Right forelimb (tissue), 1 donor: Measurements from ENCODE around the gene IGHMBP2.

Source experiments
- DNase-seq: peaks from one replicate; pipeline ENCODE4 v3.0.0-alpha.2; 2018

Gene IGHMBP2

GRCh38 chr11:68965901-68966853 lies 62.5 kb downstream of the IGHMBP2 start:
- DNase-seq, result peak; percentile 73

- DNase-seq, result peak; percentile 21
Measured at GRCh38 chr11:68966894-68967780, 63.4 kb downstream of the IGHMBP2 start.

DNA sequence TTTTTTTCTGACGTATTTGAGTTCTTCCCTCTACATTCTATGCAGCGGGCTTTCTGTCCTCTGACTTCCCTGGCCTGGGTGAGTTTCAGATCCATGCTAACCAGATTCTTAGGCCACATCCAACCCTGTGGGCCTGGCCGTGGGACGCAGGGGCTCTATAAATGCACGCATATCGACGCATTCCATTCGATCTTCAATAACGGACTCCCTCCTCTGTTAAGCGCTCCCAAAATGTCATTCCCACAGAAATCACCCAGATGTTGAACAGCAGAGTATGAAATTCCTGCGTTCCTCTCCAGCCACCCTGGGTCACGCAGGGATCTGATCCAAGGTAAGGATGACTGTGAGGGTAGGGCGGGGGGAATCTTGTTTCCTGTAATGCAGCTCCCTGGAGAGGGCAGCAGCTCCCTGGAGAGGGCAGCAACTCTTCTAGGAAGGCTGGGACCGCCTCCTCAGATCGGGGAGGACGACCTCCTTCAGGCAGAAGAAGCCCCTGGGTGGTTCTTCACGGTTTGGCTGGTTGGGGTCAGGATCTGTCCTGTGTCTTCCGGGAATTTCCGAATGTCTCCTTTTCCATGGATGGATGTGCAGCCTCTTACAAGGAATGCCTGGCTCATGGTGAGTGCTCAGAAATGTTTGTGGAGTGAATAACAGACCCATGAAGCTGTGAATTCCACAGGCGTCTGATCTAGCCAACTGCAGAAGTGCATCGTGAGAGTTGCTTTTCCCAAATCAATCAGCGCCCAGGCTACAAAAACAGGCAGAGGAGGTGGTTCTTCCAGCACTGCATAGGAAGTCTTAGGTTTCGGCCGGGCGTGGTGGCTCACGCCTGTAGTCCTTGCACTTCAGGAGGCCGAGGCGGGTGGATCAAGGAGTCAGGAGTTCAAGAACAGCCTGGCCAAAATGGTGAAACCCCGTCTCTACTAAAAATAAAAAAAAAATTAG lies 64.9 kb downstream of the IGHMBP2 start:
- DNase-seq, result peak; percentile 37

GRCh38 chr11:68969386-68969785 lies 65.7 kb downstream of the IGHMBP2 start:
- DNase-seq, result peak; percentile 37

DNA sequence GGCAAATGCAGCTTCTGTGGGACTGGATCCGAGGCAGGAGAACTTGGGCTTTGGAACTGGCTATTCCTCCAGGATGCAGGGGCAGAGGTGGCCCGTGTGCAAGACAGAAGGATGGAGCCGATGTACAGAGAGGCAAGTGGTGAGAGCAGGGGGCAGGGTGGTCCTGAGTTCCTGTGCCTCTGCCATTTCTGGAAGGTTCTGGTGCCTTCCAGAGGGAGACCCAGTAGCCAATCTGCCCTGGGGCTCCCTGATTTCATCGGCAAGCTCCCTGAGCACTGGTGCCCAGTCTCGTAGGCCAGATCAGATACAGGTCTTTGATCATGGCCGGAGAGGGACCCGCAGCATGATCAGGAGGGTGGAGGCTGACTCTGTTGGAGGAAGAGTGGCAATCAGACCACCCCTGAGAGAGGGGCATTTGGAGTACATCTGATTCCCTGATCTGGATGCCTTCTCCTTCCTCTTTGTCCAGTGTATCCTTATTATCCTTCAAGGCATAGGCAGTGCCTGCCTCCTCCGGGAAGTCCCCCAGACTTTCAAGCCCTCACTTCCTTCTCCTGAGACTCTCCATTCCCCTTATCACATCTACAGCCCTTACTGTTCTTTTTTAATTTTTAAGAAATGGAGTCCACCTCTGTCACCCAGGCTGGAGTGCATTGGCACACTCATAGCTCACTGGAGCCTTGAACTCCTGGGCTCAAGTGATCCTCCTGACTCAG lies 67.4 kb downstream of the IGHMBP2 start:
- DNase-seq, result peak; percentile 2

DNA sequence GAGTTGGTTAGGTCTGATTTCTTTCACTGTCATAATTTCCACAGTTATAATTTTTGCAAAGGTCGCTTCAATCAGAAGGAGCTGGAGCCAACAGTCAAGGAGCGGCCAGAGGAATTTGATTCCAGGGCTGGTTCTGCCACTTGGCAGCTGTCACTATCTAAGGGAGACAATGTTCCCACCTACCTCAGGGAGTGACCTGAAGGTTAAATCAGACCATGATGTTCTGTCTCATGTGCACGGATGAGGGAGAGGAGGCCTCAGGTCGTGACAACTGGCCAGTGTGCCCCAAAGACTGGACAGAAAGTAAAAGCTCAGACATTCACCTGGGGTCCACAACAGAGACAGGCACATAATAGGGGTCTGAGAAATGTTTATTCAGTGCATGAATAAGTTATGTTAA lies 69.5 kb downstream of the IGHMBP2 start:
- peak; percentile 37 for DNase-seq

DNA sequence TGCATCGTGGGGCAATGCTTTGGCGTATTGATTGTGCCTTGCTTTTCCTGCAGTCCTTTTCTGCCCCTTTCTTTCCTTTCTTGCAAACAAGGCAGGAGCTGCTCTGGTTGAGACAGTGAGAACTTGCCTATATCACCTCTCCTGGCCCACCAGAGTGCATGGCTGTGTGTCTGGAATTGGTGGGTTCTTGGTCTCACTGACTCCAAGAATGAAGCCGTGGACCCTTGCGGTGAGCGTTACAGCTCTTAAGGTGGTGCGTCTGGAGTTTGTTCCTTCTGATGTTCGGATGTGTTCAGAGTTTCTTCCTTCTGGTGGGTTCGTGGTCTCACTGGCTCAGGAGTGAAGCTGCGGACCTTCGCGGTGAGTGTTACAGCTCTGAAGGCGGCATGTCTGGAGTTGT lies 70.0 kb downstream of the IGHMBP2 start:
- peak; percentile 11 for DNase-seq

DNA sequence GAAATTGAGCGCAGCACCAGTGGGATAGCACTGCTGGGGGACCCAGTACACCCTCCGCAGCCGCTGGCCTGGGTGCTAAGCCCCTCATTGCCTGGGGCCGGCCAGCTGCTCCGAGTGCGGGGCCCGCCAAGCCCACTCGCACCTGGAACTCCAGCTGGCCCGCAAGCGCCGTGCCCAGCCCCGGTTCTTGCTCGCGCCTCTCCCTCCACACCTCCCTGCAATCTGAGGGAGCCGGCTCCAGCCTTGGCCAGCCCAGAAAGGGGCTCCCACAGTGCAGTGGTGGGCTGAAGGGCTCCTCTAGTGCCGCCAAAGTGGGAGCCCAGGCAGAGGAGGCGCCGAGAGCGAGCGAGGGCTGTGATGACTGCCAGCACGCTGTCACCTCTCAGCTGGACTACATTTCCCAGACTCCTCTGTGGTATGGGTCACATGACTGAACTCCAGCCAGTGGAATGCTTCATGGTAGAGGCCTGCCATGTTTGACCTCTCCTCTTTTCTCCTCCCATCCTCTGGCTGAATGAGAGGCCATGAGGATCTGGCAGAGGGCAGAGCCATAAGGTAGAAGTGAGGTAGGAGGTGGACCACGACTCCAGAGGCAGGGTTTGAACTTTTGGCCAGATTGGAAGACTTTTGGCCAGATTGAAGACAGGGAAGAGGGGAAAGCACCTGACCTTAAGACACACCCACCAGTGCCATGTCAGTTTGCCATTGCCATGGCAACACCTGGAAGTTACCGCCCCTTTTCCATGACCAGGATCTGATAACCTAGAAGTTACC lies 70.9 kb downstream of the IGHMBP2 start:
- DNase-seq, result peak; percentile 33

DNA sequence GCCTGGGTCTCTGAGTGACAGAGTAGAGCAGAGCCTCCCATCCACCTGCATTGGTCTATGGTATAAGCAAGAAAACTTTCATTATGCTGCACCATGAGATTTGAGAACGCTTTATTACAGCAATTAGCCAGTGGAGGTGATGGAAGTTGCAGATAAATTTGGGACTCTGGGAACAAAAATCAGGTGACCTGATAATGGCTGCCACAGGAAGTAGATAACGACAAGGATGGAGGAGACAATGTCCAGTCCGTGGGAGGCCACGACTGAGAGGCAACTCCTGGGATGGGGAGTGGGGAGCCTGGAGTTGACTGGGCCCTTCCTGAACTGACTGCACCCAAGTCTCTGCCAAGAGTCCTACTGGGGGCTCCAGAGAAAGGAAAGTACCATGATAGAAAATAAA lies 72.4 kb downstream of the IGHMBP2 start:
- peak; percentile 17 for DNase-seq

GRCh38 chr11:68976563-68976962 lies 72.9 kb downstream of the IGHMBP2 start:
- DNase-seq, result peak; percentile 65

- DNase-seq, result peak; percentile 30
Measured at GRCh38 chr11:68977781-68978625, 74.3 kb downstream of the IGHMBP2 start.

- no peak for DNase-seq
Measured at GRCh38 chr11:68978626-68978930, 74.9 kb downstream of the IGHMBP2 start.

- DNase-seq, result peak; percentile 65
Measured at GRCh38 chr11:68978931-68979594, 75.4 kb downstream of the IGHMBP2 start.

- DNase-seq, result peak; percentile 37
Measured at GRCh38 chr11:68979931-68980775, 76.5 kb downstream of the IGHMBP2 start.

DNA sequence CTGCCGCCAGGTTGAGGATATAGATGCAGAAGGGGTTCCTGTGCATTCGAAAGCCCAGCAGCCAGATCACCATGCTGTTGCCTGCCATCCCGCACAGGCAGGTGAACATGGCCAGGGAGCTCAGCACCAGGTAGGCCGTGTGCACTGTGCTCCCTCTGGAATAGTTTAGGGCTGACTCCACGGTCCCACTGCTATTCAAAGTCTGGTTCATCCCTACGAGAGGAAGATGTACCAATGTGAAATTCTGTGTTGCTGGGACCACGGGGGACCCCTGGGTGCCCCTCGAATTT lies 77.0 kb downstream of the IGHMBP2 start, which contains the start of gene MRGPRD:
TSS of gene MRGPRD (minus strand) at position 211 of the 290 bp plus-strand sequence. CDS start at position 211, 0 bp downstream.
- DNase-seq, result no peak

GRCh38 chr11:68982134-68982533 lies 78.4 kb downstream of the IGHMBP2 start:
- DNase-seq, result no peak

- DNase-seq, result no peak
Measured at GRCh38 chr11:68983801-68984200, 80.1 kb downstream of the IGHMBP2 start.

GRCh38 chr11:68987211-68987610 lies 83.5 kb downstream of the IGHMBP2 start:
- no peak for DNase-seq

DNA sequence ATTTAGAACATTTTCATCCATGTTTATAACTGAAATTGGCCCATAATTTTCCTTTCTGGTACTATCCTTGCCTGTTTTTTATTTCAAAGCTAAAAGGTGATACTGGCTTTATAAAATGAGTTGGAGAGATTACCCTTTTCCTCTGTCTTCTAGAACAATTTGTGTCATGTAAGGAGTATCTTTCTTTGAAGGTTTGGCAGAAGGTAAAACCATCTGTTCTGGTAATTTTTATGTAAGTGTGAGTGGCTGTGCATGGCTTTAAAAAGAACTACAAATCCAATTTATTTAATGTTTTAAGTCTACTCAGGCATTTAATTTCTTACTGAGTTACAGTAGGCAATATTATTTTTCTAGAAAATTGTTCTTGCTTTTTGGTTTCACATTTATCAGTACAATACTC lies 84.8 kb downstream of the IGHMBP2 start:
- no peak for DNase-seq
